GM12878 (cell line): ENCODE measurements around the gene CARMIL3. TPM values are rescaled to one million over a fixed set of nuclear protein-coding genes. Genes with fewer than 3 reads are reported as not detected.

Experiments used
- ATAC-seq: fragments of 200-7000 bp; cut with Tn5 transposase; 3 replicates; pipeline ENCODE4 v1.9.1; 2020; ENCODE audit warnings: mild to moderate bottlenecking, moderate library complexity
- BruUV-seq: library from RNA; stranded (reverse); fragments of 400-500 nt; replicated peaks from 2 replicates; lab custom pipeline; 2021; lab: Mats Ljungman, UMichigan
- CTCF ChIA-PET: fragments of 300-600 bp; sonication (Branson Sonifier 250); formaldehyde crosslinking; extraction: SDS; loops from one replicate; lab custom pipeline; 2021; ENCODE audit warnings: inconsistent platforms; lab: Yijun Ruan, JAX
- POLR2A ChIA-PET: fragments of 350-600 bp; formaldehyde crosslinking; extraction: SDS; loops from one replicate; lab custom pipeline; 2021; ENCODE audit warnings: inconsistent platforms; lab: Charles Lee
- RAD21 ChIA-PET: fragments of 300-600 bp; sonication (Branson Sonifier 250); formaldehyde crosslinking; loops from one replicate; lab custom pipeline; 2023; ENCODE audit warnings: antibody characterized with exemption; ENCODE audit not compliant: unreplicated experiment; lab: Charles Lee
- SMC1A ChIA-PET: fragments of 300-600 bp; sonication (Branson Sonifier 250); formaldehyde crosslinking; loops from one replicate; lab custom pipeline; 2023; ENCODE audit not compliant: unreplicated experiment, uncharacterized antibody; lab: Charles Lee
- DNase-seq: peaks from one replicate; pipeline ENCODE4 v3.0.0-alpha.2; 2011; ENCODE audit warnings: low read depth, low spot score
- FAIRE-seq: peaks from 3 replicates; lab custom pipeline; 2011; peaks lifted over from hg19 to GRCh38; lab: Jason Lieb, UNC
- H2AFZ ChIP-seq: 2 replicates; pipeline ENCODE4 v1.6.0; 2011; ENCODE audit warnings: low read depth, low read length, control low read depth; ENCODE audit not compliant: control insufficient read depth
- H3K27ac ChIP-seq: 2 replicates; pipeline ENCODE4 v1.5.1; 2011; ENCODE audit warnings: control low read depth; ENCODE audit not compliant: control insufficient read depth, insufficient read depth
- H3K27me3 ChIP-seq, 2 experiments: replicated peaks in 1 of 2; 2 replicates each; pipeline versions ENCODE4 v1.6.0 to v1.6.1; 2011; ENCODE audit warnings: low read length in 1 of 2; ENCODE audit not compliant: control insufficient read depth in 2 of 2, insufficient read depth in 2 of 2
- H3K36me3 ChIP-seq, 2 experiments: 2 replicates each; pipeline ENCODE4 v1.5.1; 2011; ENCODE audit warnings: low read length in 1 of 2; ENCODE audit not compliant: control insufficient read depth in 2 of 2, insufficient read depth in 2 of 2
- H3K4me1 ChIP-seq: 2 replicates; pipeline ENCODE4 v1.6.1; 2011; ENCODE audit warnings: mild to moderate bottlenecking, low read length, moderate library complexity, mixed read lengths; ENCODE audit not compliant: control insufficient read depth, insufficient read depth
- H3K4me2 ChIP-seq: 2 replicates; pipeline ENCODE4 v1.6.0; 2011; ENCODE audit warnings: control low read depth; ENCODE audit not compliant: control insufficient read depth, insufficient read depth
- H3K4me3 ChIP-seq: fragments of 200-600 bp; sonication (generic); 2 replicates; pipeline ENCODE4 v1.5.1; 2016
- H3K79me2 ChIP-seq: 2 replicates; pipeline ENCODE4 v1.6.0; 2011; ENCODE audit warnings: low read length; ENCODE audit not compliant: control insufficient read depth, insufficient read depth
- H3K9ac ChIP-seq: 2 replicates; pipeline ENCODE4 v1.8.0; 2011; ENCODE audit warnings: low read length, control low read depth, mixed read lengths; ENCODE audit not compliant: control insufficient read depth, insufficient read depth
- H3K9me3 ChIP-seq: replicated peaks from 3 replicates; pipeline ENCODE4 v1.5.1; 2011; ENCODE audit warnings: mild to moderate bottlenecking, low read length; ENCODE audit not compliant: control insufficient read depth, insufficient read depth
- H4K20me1 ChIP-seq: 2 replicates; pipeline ENCODE4 v1.6.0; 2011; ENCODE audit not compliant: control insufficient read depth, insufficient read depth
- BACH1 ChIP-seq: fragments of 450-650 bp; IDR thresholded peaks from 2 replicates; pipeline ENCODE4 v1.6.1; 2017; ENCODE audit warnings: mild to moderate bottlenecking, borderline replicate concordance
- BCL3 ChIP-seq: IDR thresholded peaks from 2 replicates; pipeline ENCODE4 v1.6.1; 2011; ENCODE audit warnings: borderline replicate concordance, low read depth, mild to moderate bottlenecking, moderate library complexity, low read length; ENCODE audit not compliant: insufficient read depth, poor library complexity, severe bottlenecking
- DPF2 ChIP-seq: fragments of 450-650 bp; IDR thresholded peaks from 2 replicates; pipeline ENCODE4 v1.6.1; 2017; ENCODE audit warnings: mild to moderate bottlenecking
- MYB ChIP-seq: fragments of 150-350 bp; IDR thresholded peaks from 2 replicates; pipeline ENCODE4 v1.6.1; 2014; ENCODE audit warnings: mild to moderate bottlenecking, low read depth, low read length, borderline replicate concordance
- ZNF217 ChIP-seq: fragments of 450-650 bp; IDR thresholded peaks from 2 replicates; pipeline ENCODE4 v1.6.1; 2017; ENCODE audit warnings: antibody characterized with exemption, mild to moderate bottlenecking
- ZNF687 ChIP-seq: fragments of 450-650 bp; IDR thresholded peaks from 2 replicates; pipeline ENCODE4 v1.6.1; 2017; ENCODE audit warnings: mild to moderate bottlenecking, moderate library complexity
- WGBS: methylation state at CpG from one replicate; pipeline ENCODE4 v1.1.6; 2016; ENCODE audit warnings: low lambda C conversion rate; ENCODE audit not compliant: insufficient replicate concordance, insufficient coverage; ENCODE audit errors: missing lambda C conversion rate; 5-methylcytosine and 5-hydroxymethylcytosine counted together
- in situ Hi-C: fragments of 300-500 bp; cut with MboI; formaldehyde crosslinking; loops from 9 replicates; pipeline ENCODE4 v1.14.3; 2018; ENCODE audit warnings: mixed read lengths
- intact Hi-C: fragments of 100-400 bp; cut with micrococcal nuclease; formaldehyde crosslinking; loops from one replicate; pipeline ENCODE4 v1.14.2; 2022; ENCODE audit not compliant: unreplicated experiment
- polyA plus RNA-seq, 11 experiments: library from polyadenylated mRNA; depleted of rRNA in 4 of 11; unstranded in 6 of 11; stranded (reverse) in 5 of 11; fragments of >200 nt; fragmentation: Nextera tagmentation in 4 of 11; fragmentation: Illumina TruSeq in 1 of 11; extraction: Ambion mirVana in 4 of 11; extraction: Trizol in 1 of 11; gene quantifications; 1 replicate in 1 of 11; 2 replicates in 10 of 11; pipeline versions ENCODE4 v1.2.1 to v1.2.3, GENCODE V29; 2011 to 2016; ENCODE audit warnings: inconsistent platforms in 2 of 11, missing spikeins in 2 of 11, low read depth in 1 of 11
- total RNA-seq, 4 experiments: library from RNA; depleted of rRNA in 3 of 4; stranded (reverse); fragments of >200 nt in 3 of 4; fragmentation: Illumina TruSeq in 1 of 4; extraction: Trizol in 1 of 4; gene quantifications; 2 replicates each; pipeline versions ENCODE4 v1.2.1 to v1.2.3, GENCODE V29; 2013 to 2021
- TF ChIP-seq, protein P1 (sequence below): IDR thresholded peaks from 2 replicates; pipeline ENCODE4 v1.6.1; 2012; ENCODE audit warnings: low read depth, low read length, improper control_type of control experiment
- TF ChIP-seq, protein P2 (sequence below): fragments of 450-650 bp; IDR thresholded peaks from 2 replicates; pipeline ENCODE4 v1.6.1; 2017; ENCODE audit warnings: mild to moderate bottlenecking, low read depth, inconsistent platforms; ENCODE audit not compliant: poor library complexity, severe bottlenecking

The CARMIL3 gene
- total and polyA plus RNA-seq, 10 of the 15 experiments (the other 5 are each of a cell fraction or from before 2014, with no cell fraction given) = 0.09 to 0.32 (median 0.25) TPM; not detected in 3

DNA sequence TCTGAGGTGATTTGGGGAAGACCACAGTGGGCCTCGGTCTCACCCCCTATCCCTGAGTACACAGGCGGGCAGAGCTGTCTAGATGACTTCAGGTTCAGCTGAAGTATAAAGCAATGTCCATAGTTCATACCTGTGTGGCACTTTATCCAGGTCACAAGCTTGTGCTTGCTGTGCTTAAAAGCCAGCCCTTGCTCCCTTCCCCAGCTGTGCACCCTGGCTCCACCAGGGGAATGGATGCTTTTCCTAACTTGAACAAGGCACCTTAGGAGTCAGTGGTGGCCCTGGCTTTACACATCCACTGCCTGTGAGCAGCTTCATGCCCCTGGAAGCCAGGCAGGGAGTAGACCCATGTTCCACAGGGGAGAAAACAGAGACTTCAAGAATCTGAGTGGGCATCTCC is 5.5 kb downstream of the CARMIL3 start:
- WGBS = 9% methylated on average over 2 of the region's 2 CpGs
- H3K27me3 ChIP-seq = peaks cover 0 to 3% of the 10 kb centered on the region in 2 experiments; a peak in 1 of 4 replicates
- ATAC-seq (no peak), FAIRE-seq (no peak), DNase-seq (no peak)
- ChIA-PET SMC1A (interaction anchor here (1.2 to 4.3 kb wide), 12 partner anchors 18 to 424 kb away, joined by 3 to 122 read pairs (median 6); partner anchors contain the start of genes DCAF11, IRF9, NRL and PCK2), CTCF (interaction anchor here (0.7 to 6.3 kb wide), 17 partner anchors 9 to 251 kb away, joined by 3 to 197 read pairs (median 5); partner anchors contain the start of genes DCAF11, IRF9, NRL and PCK2), POLR2A (interaction anchor here (0.9 to 2.6 kb wide), 2 partner anchors 33 to 37 kb away, joined by 3 to 18 read pairs; partner anchors contain the start of gene PCK2), RAD21 (interaction anchor here (0.9 to 7.2 kb wide), 12 partner anchors 14 to 241 kb away, joined by 3 to 140 read pairs (median 9); partner anchors contain the start of genes DCAF11, IPO4, IRF9 and NRL)
- H4K20me1 ChIP-seq = no peaks in the 10 kb centered on the region
- H3K4me2 ChIP-seq = no peak overlapping the region
- H3K9me3 ChIP-seq = no peaks in the 10 kb centered on the region
- H3K36me3 ChIP-seq = no peaks in the 10 kb centered on the region
- H3K27ac ChIP-seq = no peak overlapping the region
- no peak overlapping the region for H3K4me3 ChIP-seq
- no peak overlapping the region for H3K9ac ChIP-seq
- no peak for TF ChIP-seq ZNF687
- TF ChIP-seq, protein P1, sequence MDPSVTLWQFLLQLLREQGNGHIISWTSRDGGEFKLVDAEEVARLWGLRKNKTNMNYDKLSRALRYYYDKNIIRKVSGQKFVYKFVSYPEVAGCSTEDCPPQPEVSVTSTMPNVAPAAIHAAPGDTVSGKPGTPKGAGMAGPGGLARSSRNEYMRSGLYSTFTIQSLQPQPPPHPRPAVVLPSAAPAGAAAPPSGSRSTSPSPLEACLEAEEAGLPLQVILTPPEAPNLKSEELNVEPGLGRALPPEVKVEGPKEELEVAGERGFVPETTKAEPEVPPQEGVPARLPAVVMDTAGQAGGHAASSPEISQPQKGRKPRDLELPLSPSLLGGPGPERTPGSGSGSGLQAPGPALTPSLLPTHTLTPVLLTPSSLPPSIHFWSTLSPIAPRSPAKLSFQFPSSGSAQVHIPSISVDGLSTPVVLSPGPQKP = no peak
- TF ChIP-seq MYB = no peak
- TF ChIP-seq BCL3 = no peak
- TF ChIP-seq, protein P2, sequence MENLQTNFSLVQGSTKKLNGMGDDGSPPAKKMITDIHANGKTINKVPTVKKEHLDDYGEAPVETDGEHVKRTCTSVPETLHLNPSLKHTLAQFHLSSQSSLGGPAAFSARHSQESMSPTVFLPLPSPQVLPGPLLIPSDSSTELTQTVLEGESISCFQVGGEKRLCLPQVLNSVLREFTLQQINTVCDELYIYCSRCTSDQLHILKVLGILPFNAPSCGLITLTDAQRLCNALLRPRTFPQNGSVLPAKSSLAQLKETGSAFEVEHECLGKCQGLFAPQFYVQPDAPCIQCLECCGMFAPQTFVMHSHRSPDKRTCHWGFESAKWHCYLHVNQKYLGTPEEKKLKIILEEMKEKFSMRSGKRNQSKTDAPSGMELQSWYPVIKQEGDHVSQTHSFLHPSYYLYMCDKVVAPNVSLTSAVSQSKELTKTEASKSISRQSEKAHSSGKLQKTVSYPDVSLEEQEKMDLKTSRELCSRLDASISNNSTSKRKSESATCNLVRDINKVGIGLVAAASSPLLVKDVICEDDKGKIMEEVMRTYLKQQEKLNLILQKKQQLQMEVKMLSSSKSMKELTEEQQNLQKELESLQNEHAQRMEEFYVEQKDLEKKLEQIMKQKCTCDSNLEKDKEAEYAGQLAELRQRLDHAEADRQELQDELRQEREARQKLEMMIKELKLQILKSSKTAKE = no peak
- no peak for TF ChIP-seq DPF2
- TF ChIP-seq BACH1 = no peak
- no peak for TF ChIP-seq ZNF217
- BruUV-seq = no TSS peak
- intact Hi-C loops (no loop called here), in situ Hi-C loops (loop anchor here (5.0 kb wide), 1 partner anchor 35 kb away; the partner anchor contains the start of gene PCK2)
- H3K79me2 ChIP-seq = no peaks in the 10 kb centered on the region
- no peak overlapping the region for H2AFZ ChIP-seq
- H3K4me1 ChIP-seq = peaks cover 6% of the 10 kb centered on the region
